Fibroblast of skin of back (primary cell): ENCODE results near the gene RAD54L2. TPM values are rescaled to one million over a fixed set of nuclear protein-coding genes. Genes with fewer than 3 reads are reported as not detected.
A peak's percentile ranks its signal among the peaks of the same experiment; 100 is the strongest.
"Not testable (repeated sequence)": the region's sequence is repeated elsewhere in the genome, so short reads cannot be mapped to it uniquely, and the experiment has no call there.

Experiments used
- DNase-seq: peaks from one replicate; pipeline ENCODE4 v3.0.0-alpha.2; 2013
- polyA plus RNA-seq, 2 experiments: library from polyadenylated mRNA; unstranded; fragments of 120-200 nt; gene quantifications; one replicate each; pipeline ENCODE4 v1.2.1, GENCODE V29; 2013; ENCODE audit not compliant: insufficient read length in 2 of 2

The RAD54L2 gene
- polyA plus RNA-seq (2013, experiment 1 of 2; ENCODE audit: insufficient read length), result 6.9 TPM
- polyA plus RNA-seq (2013, experiment 2 of 2; ENCODE audit: insufficient read length), result 6.6 TPM

DNA sequence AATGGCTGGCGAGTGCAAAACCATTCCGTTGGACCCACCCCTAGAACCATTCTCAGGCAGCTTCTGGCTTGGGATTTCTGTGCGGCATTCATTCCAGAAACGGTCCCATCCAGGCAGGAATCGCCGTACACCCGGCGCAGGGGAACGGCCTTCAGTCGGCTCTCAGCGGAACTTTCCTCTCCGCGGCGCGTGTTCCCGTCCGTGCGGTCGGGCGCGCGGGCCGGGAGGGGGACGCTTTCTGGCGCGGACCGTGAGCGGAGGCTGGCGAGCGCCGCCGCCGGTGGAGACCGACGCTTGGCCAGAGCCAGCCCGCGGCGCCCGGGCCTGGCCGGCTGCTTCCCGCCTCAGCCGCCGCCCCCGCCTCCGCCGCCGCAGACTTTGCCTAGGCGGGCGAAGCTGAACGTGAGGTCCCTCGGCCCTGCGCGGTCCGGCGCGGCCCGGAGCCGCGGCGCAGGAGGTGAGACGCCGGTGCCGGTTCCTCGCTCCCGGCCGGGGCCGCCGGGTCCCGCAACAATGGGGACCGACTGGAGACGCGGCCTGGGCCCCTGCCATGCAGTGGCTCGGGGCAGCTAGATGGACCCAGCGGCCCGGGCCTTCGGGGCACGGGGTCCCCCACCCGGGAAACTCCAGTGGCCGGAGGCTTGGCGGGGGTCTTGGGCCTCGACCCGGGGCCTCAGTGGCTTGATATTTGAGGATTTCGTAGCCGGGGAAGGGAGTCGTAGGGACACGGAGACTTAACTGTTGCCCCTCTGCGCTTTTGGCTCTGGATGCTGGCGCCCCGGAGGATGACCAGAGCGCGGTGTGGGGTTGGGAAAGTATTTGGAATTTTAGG is at the start of gene RAD54L2:
Gene RAD54L2 (plus strand): TSS at position 261 of the 832 bp plus-strand sequence. CDS start 51,702 bp downstream, outside the sequence.
- peak; percentile 85 for DNase-seq

DNA sequence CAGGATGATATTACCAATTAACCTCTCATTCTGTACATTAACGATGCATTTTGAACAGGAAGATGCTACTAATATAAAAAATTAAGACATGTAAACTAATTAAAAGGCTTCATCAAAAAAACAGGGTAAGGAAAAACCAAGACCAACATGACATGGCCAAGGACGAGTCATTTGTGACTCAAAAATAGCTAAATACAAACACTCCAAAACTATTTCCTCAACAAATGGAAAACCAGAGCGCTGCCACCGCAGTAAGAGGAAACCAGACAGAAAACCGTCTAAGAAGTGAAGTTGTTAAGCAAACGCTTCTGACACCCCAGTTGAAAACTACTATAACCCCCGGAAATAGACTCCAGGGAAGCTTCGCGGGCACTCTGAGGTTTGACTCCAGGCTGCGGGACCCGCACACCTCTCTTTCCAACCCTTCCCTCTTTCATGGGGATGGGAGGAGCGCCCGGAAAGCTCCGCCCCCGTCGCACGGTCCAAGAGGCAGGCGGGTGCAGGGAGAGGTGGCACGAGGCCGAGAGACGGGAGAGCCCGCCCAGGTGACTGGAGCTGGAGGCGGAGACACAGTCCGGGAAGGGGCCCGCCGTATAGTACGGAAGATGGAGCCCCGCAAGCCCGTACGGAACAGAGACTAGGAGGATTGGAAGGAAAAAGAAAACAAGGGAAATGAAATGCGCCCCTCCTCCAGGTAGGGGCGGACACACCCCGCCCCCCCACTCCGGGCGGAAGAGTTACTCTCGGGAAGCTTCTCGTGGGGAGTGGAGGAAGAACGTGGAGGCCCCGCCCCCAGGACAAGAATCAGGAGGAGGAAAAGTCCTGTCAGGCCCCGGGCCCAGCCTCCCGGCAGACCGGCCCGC is 39.4 kb upstream of the RAD54L2 start:
- DNase-seq, result peak; percentile 91

- DNase-seq, result no peak
Measured at GRCh38 chr3:51500632-51501131, 37.8 kb upstream of the RAD54L2 start.

GRCh38 chr3:51501833-51502561 is 36.5 kb upstream of the RAD54L2 start:
- DNase-seq, result peak; percentile 68

GRCh38 chr3:51502562-51502910 is 36.0 kb upstream of the RAD54L2 start:
- no peak for DNase-seq

DNA sequence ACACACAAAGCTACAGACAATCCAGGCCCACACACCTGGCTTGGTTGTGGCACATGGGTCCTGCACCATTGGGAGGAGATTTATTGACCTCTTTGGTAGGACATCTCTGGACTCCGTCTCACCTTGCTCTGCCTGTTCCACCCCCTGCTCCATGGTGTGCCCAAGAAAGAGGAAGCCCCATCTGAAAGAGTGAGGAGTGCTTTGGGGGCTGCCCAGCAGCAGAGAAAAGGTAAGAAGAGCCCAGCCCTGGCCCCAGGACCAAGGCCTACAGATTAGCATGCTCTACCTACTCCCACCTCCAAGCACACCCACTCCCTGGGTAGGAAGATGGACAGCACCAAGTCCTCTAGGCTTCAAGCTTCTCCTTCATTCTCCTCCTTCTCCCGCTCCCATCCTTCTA is 35.5 kb upstream of the RAD54L2 start:
- DNase-seq, result no peak

DNA sequence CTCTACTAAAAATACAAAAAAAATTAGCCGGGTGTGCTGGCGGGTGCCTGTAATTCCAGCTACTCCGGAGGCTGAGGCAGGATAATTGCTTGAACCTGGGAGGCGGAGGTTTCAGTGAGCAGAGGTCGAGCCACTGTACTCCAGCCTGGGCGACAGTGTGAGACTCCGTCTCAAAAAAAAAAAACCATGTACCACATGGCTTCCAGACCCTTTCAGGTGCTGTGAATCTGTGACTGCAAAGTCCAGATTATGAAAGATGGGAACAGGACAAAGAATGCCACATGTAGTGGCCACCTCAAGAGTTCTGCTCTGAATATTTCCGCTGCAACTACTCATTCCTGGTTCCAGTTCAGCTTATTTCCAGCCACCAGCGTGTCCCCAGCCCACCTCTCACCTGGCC is 30.3 kb upstream of the RAD54L2 start:
- DNase-seq, result no peak

GRCh38 chr3:51510996-51511395 is 27.5 kb upstream of the RAD54L2 start:
- DNase-seq, result no peak

GRCh38 chr3:51514210-51514609 is 24.3 kb upstream of the RAD54L2 start:
- no peak for DNase-seq

- DNase-seq, result no peak
Measured at GRCh38 chr3:51519848-51520247, 18.7 kb upstream of the RAD54L2 start.

GRCh38 chr3:51520906-51521730 is 17.4 kb upstream of the RAD54L2 start:
- DNase-seq, result not testable (repeated sequence)

GRCh38 chr3:51522273-51522962 is 16.1 kb upstream of the RAD54L2 start:
- DNase-seq, result no peak

DNA sequence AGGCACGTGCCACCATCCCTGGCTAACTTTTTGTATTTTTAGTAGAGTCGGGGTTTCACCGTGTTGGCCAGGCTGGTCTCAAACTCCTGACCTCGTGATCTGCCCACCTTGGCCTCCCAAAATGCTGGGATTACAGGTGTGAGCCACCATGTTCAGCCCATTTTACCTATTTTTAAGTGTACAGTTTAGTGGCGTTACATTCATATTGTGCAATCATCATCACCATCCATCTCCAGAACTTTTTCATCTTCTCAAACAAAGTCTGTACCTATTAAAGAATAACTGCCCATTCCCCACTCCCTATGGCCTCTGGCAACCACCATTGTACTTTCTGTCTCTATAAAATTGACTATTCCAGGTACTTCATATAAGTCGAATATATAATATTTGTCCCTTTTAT is 13.6 kb upstream of the RAD54L2 start:
- not testable (repeated sequence) for DNase-seq

- DNase-seq, result no peak
Measured at GRCh38 chr3:51530485-51530884, 8.0 kb upstream of the RAD54L2 start.

DNA sequence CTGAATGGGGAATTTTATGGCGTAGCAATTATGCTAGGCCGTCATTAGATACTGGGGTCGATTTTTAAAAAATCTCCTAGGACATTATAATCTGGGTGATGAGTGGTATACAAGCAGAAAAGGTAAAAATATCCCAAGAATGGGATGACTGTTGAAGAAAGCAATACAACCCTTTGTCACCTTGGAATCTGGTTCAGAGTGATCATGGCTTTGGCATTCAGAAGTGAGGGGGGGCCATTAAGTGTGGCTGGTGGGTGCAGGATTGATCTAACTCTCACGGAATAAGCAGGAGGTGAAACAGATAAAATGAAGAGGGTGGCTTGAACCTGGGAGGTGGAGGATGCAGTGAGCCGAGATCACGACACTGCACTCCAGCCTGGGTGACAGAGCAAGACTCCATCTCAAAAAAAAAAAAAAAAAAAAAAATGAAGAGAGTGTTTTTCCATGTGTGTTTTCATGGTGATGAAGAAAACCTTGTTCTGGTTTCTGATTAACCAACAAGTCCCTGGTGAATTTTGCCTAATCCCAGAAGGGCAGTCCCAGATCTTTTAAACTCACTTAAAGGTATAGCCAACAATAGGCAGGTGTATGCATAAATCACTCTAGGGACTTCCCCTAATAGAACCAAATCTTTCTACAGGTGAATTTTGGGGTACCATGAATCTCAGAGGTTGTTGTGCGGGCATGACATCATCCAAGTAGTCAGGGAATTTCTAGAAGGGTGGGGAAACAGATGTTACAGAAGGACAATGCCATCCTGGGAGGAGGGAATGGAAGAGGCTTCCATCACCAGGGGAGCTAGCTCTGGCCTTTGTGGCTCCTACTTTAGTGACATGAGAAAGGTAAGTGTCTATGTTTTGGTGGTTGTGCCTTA is 3.1 kb upstream of the RAD54L2 start:
- DNase-seq, result no peak

DNA sequence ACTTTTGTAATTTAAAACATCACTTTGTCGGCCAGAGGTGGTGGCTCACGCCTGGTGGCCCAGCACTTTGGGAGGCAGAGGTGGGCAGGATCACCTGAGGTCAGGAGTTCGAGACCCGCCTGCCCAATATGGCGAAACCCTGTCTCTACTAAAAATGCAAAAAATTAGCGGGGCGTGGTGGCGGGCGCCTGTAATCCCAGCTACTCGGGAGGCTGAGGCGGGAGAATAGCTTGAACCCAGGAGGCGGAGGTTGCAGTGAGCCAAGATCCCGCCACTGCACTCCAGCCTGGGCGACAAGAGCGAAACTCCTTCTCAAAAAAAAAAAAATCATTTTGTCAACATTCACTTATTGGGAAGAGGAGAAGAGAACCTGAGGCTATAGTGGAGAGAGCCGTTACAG is 888 bp upstream of the RAD54L2 start:
- not testable (repeated sequence) for DNase-seq

DNA sequence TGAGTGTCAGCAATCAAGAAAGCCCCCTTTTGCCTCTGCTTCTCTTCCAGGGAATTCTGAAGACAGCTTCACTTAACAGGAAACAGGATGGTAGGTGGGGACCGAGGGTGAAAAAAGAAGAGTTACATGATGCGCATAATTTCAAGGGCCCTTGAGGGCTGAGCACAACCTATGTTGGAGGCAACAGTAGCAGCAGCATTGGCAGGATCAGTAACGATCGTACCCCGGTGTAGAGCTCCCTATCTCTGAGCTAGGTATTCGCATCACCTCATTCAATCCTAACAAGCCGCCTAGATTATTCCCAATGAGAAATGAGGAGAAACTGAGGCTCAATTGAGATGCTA is 432 bp upstream of the RAD54L2 start:
- peak; percentile 4 for DNase-seq

- DNase-seq, result peak; percentile 57
Measured at GRCh38 chr3:51539291-51539941, 897 bp downstream of the RAD54L2 start.

DNA sequence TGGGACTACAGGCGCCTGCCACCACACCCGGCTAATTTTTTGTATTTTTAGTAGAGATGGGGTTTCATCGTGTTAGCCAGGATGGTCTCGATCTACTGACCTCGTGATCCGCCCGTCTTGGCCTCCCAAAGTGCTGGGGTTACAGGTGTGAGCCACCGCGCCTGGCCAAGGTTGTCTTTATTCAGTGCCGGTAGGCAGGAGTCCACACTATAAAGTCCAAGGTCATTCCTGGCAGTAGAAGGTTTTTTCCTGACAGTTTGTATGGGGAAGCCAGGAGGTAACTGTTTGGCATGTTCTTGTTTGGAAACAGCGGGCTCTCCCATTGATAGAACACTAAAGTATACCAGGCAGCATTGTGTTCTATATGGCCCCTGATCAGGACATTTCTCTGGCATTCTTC is 4.1 kb downstream of the RAD54L2 start:
- DNase-seq, result not testable (repeated sequence)
